GM12891 (cell line): ENCODE data around the gene CNGB1.

ENCODE experiments used
- POLR2A ChIP-seq: IDR thresholded peaks from 2 replicates; pipeline ENCODE4 v1.6.1; 2011; ENCODE audit warnings: low read depth, low read length, control low read depth
- POLR2AphosphoS5 ChIP-seq: IDR thresholded peaks from 2 replicates; pipeline ENCODE4 v1.6.1; 2011; ENCODE audit warnings: low read depth, low read length, control low read depth
- TAF1 ChIP-seq: IDR thresholded peaks from 2 replicates; pipeline ENCODE4 v1.6.1; 2011; ENCODE audit warnings: low read depth, low read length, control low read depth

DNA sequence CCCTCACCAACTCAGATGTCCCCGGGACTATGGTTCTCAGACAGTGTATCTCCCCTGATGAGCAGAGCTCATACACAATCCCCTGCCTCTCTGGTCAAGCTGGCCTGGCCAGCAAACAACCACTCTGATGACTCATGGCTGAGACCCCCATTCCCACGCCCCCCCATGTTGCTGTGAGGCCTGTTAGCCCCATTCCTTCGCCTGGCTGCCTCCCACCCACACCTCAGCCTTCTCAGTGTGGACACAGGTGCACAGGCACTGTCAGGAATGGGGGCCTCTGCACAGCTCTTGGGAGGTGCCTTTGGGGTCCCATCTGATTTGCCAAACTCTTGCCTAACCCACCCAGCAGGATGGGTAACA is 80.2 kb downstream of the CNGB1 start:
- TF ChIP-seq POLR2A (no peak), POLR2AphosphoS5 (no peak), TAF1 (no peak)
